PC-3 (cell line): ENCODE results near the gene POLR2E.

Source experiments
- CTCF ChIP-seq: fragments of 300-600 bp; sonication (generic); conservative IDR thresholded peaks from 2 replicates; pipeline ENCODE4 v1.5.1; 2017; ENCODE audit warnings: antibody characterized with exemption, low read depth, mild to moderate bottlenecking, low read length
- EZH2 ChIP-seq: fragments of 300-600 bp; sonication (generic); IDR thresholded peaks from one replicate; pipeline ENCODE4 v1.6.1; 2017; ENCODE audit warnings: antibody characterized with exemption, mild to moderate bottlenecking, low read length; ENCODE audit not compliant: unreplicated experiment
- EZH2phosphoT487 ChIP-seq: fragments of 300-600 bp; sonication (generic); IDR thresholded peaks from 2 replicates; pipeline ENCODE4 v1.6.1; 2018; ENCODE audit warnings: mild to moderate bottlenecking, antibody characterized with exemption, low read length, borderline replicate concordance

GRCh38 chr19:1046117-1046626, 49.0 kb downstream of the POLR2E start:
- TF ChIP-seq CTCF (no peak), EZH2phosphoT487 (no peak), EZH2 (no peak)
